ENCODE data around the gene MARCHF10. TPM values are rescaled to one million over a fixed set of nuclear protein-coding genes. Genes with fewer than 3 reads are reported as not detected.

MARCHF10 gene
- total RNA-seq, 1 donor from 2014 or later: not detected

- ChIA-PET POLR2A (no interaction called here), CTCF (no interaction called here)
- intact Hi-C loops (cut with micrococcal nuclease): no loop called here
- DNase-seq (no peak), ATAC-seq (ENCODE audit: low read depth) (no peak)
- H3K4me1 Mint-ChIP-seq: peaks cover 19% of the 10 kb centered on the region
- H3K9me3 Mint-ChIP-seq: no peaks in the 10 kb centered on the region
- TF ChIP-seq CTCF (IDR thresholded peaks at IDR 0.05): no peak
- H3K4me3 Mint-ChIP-seq: no peak overlapping the region
- H3K27me3 Mint-ChIP-seq: peaks cover 2% of the 10 kb centered on the region
- no peaks in the 10 kb centered on the region for H3K36me3 Mint-ChIP-seq (ENCODE audit: low read depth)
- H3K27ac Mint-ChIP-seq: no peak overlapping the region
Observed at GRCh38 chr17:62715882-62716390, 92.2 kb downstream of the MARCHF10 start.

- ChIA-PET POLR2A (no interaction called here), CTCF (no interaction called here)
- no peak overlapping the region for H3K27ac Mint-ChIP-seq
Observed at GRCh38 chr17:62714016-62714777, 93.9 kb downstream of the MARCHF10 start.

GRCh38 chr17:62713086-62713881 lies 94.8 kb downstream of the MARCHF10 start:
- H3K36me3 Mint-ChIP-seq (ENCODE audit: low read depth): no peaks in the 10 kb centered on the region
- H3K4me3 Mint-ChIP-seq: no peak overlapping the region
- DNase-seq (no peak), ATAC-seq (ENCODE audit: low read depth) (no peak)
- H3K27ac Mint-ChIP-seq: no peak overlapping the region
- H3K9me3 Mint-ChIP-seq: no peaks in the 10 kb centered on the region
- no peak for TF ChIP-seq CTCF (IDR thresholded peaks at IDR 0.05)
- no peaks in the 10 kb centered on the region for H3K4me1 Mint-ChIP-seq
- ChIA-PET POLR2A (no interaction called here), CTCF (no interaction called here)
- H3K27me3 Mint-ChIP-seq: no peaks in the 10 kb centered on the region
- intact Hi-C loops (cut with micrococcal nuclease): no loop called here

More at GRCh38 chr17:62714016-62714777, 93.9 kb downstream of the MARCHF10 start:
- ATAC-seq (ENCODE audit: low read depth) (no peak), DNase-seq (no peak)
- TF ChIP-seq CTCF (IDR thresholded peaks at IDR 0.05): no peak
- H3K27me3 Mint-ChIP-seq: no peaks in the 10 kb centered on the region
- intact Hi-C loops (cut with micrococcal nuclease): no loop called here
- peaks cover 5% of the 10 kb centered on the region for H3K4me1 Mint-ChIP-seq
- H3K36me3 Mint-ChIP-seq (ENCODE audit: low read depth): no peaks in the 10 kb centered on the region
- no peak overlapping the region for H3K4me3 Mint-ChIP-seq
- no peaks in the 10 kb centered on the region for H3K9me3 Mint-ChIP-seq

- Mint-ChIP-seq H3K9me3 (no peaks in the 10 kb centered on the region), H3K4me3 (no peak overlapping the region), H3K4me1 (no peaks in the 10 kb centered on the region), H3K36me3 (ENCODE audit: low read depth) (no peaks in the 10 kb centered on the region), H3K27ac (no peak overlapping the region), H3K27me3 (no peaks in the 10 kb centered on the region)
- ChIA-PET CTCF (no interaction called here), POLR2A (no interaction called here)
- DNase-seq (no peak), ATAC-seq (ENCODE audit: low read depth) (no peak)
- intact Hi-C loops (cut with micrococcal nuclease): no loop called here
- no peak for TF ChIP-seq CTCF (IDR thresholded peaks at IDR 0.05)
Observed at GRCh38 chr17:62712171-62712581, 95.9 kb downstream of the MARCHF10 start.

- DNase-seq: no peak
- Mint-ChIP-seq H3K4me3 (no peak overlapping the region), H3K9me3 (no peaks in the 10 kb centered on the region), H3K36me3 (ENCODE audit: low read depth) (no peaks in the 10 kb centered on the region), H3K4me1 (peaks cover 9% of the 10 kb centered on the region), H3K27ac (no peak overlapping the region), H3K27me3 (no peaks in the 10 kb centered on the region)
- POLR2A ChIA-PET: no interaction called here
- intact Hi-C loops (cut with micrococcal nuclease): no loop called here
- CTCF ChIA-PET: interaction anchor here (1.3 kb wide), 1 partner anchor 12 kb away, joined by 4 read pairs; no protein-coding TSS in a partner anchor
- no peak for TF ChIP-seq CTCF (IDR thresholded peaks at IDR 0.05)
- ATAC-seq (ENCODE audit: low read depth): no peak
Observed at GRCh38 chr17:62708587-62708986, 99.5 kb downstream of the MARCHF10 start.
